ENCODE measurements around the gene RAB6A.

DNA sequence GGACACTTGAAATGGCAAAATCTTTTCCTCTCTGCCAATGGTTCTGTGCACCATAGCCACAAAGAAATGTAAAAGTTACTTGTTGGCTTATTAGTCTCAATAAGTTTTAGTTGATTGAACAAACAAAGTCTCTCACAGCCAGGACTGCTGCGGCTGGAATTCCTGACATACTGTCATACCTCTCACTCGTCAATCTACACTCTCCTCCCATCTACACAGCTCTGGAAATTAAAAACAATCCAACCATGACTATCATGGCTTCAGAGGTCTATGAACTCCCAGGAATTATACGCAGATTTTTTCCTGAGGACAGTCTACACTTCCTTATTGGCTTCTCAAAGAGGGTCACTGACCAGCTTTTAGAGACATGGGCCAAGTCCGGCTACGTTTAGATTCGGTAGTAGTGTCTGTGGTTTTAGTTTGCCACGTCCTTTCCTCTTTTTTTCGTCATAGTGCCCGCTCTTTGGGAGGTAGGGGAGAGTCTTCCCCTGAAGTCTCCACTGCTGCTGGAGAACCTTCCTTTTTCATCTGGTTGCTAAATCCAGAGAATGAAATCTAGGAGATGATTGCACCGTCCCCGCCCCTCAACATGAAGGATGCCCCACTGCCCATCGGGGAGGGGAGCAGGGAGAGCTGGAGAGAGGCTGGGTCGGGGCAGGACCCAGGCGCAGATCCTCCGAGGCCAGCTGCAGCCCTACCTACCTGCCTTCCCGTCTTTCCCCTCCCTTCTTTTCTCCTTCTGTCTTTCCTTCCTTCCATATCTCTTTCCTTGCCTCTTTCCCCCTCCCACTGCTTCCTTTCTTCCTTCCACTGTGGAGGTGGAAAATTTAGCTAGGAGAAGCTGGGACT, 115.5 kb downstream of the RAB6A start:
- TF ChIP-seq, protein P1, sequence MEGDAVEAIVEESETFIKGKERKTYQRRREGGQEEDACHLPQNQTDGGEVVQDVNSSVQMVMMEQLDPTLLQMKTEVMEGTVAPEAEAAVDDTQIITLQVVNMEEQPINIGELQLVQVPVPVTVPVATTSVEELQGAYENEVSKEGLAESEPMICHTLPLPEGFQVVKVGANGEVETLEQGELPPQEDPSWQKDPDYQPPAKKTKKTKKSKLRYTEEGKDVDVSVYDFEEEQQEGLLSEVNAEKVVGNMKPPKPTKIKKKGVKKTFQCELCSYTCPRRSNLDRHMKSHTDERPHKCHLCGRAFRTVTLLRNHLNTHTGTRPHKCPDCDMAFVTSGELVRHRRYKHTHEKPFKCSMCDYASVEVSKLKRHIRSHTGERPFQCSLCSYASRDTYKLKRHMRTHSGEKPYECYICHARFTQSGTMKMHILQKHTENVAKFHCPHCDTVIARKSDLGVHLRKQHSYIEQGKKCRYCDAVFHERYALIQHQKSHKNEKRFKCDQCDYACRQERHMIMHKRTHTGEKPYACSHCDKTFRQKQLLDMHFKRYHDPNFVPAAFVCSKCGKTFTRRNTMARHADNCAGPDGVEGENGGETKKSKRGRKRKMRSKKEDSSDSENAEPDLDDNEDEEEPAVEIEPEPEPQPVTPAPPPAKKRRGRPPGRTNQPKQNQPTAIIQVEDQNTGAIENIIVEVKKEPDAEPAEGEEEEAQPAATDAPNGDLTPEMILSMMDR (conservative IDR thresholded peaks at IDR 0.05): no peak
- TF ChIP-seq EZH2 (IDR thresholded peaks at IDR 0.05; ENCODE audit: low read depth): no peak
